T47D (cell line): ENCODE data around the gene KCNJ9.
"Not testable (repeated sequence)": the region's sequence is repeated elsewhere in the genome, so short reads cannot be mapped to it uniquely, and the experiment has no call there.

ENCODE experiments used
- DNase-seq, 2 experiments: peaks; one replicate each; pipeline versions ENCODE4 v3.0.0 to v3.0.0-alpha.2; 2011 to 2012; ENCODE audit warnings: low read depth in 1 of 2, low spot score in 1 of 2
- JUND ChIP-seq: IDR thresholded peaks from 2 replicates; pipeline ENCODE4 v1.6.1; 2012; ENCODE audit warnings: low read depth
- in situ Hi-C: cut with HindIII; loops from 2 replicates; pipeline ENCODE4 v1.10.0; 2016; ENCODE audit warnings: low sequenced_read_pairs, low pct_unique_long_range_greater_than_20kb

Gene KCNJ9

GRCh38 chr1:160104486-160104885, 23.1 kb downstream of the KCNJ9 start:
- no peak for DNase-seq
- TF ChIP-seq JUND: no peak
- in situ Hi-C loops: no loop called here

GRCh38 chr1:160105155-160105554, 23.8 kb downstream of the KCNJ9 start:
- in situ Hi-C loops: no loop called here
- DNase-seq: no peak
- TF ChIP-seq JUND: no peak

- in situ Hi-C loops: no loop called here
- no peak for TF ChIP-seq JUND
- no peak for DNase-seq
Measured at GRCh38 chr1:160107512-160107911, 26.2 kb downstream of the KCNJ9 start.

GRCh38 chr1:160108888-160109662, 27.7 kb downstream of the KCNJ9 start:
- no peak for TF ChIP-seq JUND
- in situ Hi-C loops: no loop called here
- DNase-seq: peak in 1 of 2 experiments; percentile 72

GRCh38 chr1:160109686-160110085, 28.3 kb downstream of the KCNJ9 start:
- no peak for DNase-seq
- in situ Hi-C loops: no loop called here
- no peak for TF ChIP-seq JUND

GRCh38 chr1:160111462-160111861, 30.1 kb downstream of the KCNJ9 start:
- in situ Hi-C loops, DNase-seq: not testable (repeated sequence)

GRCh38 chr1:160112357-160112756, 31.0 kb downstream of the KCNJ9 start:
- TF ChIP-seq JUND: no peak
- in situ Hi-C loops: no loop called here
- DNase-seq: no peak

- no peak for DNase-seq
- in situ Hi-C loops: no loop called here
- no peak for TF ChIP-seq JUND
Measured at GRCh38 chr1:160113407-160113806, 32.1 kb downstream of the KCNJ9 start.

GRCh38 chr1:160114085-160114484, 32.7 kb downstream of the KCNJ9 start:
- no peak for DNase-seq
- in situ Hi-C loops: no loop called here
- no peak for TF ChIP-seq JUND

GRCh38 chr1:160115545-160116282, 34.4 kb downstream of the KCNJ9 start, which contains the start of gene ATP1A2:
Gene ATP1A2, plus strand, starts transcription at chr1:160115759. Its CDS starts 103 bp downstream, at chr1:160115862.
- in situ Hi-C loops: no loop called here
- TF ChIP-seq JUND: no peak
- DNase-seq: no peak

- no peak for DNase-seq
- no peak for TF ChIP-seq JUND
- in situ Hi-C loops: no loop called here
Measured at GRCh38 chr1:160116283-160117147, 35.2 kb downstream of the KCNJ9 start.

- no peak for TF ChIP-seq JUND
- DNase-seq: no peak
- in situ Hi-C loops: no loop called here
Measured at GRCh38 chr1:160117300-160117699, 36.0 kb downstream of the KCNJ9 start.
